Parathyroid adenoma (tissue), 2 donors: ENCODE data around the gene ZC3H4.

ENCODE experiments used
- H2AFZ ChIP-seq: fragments of 300-600 bp; sonication (generic); one replicate; pipeline ENCODE4 v1.7.0; 2017; ENCODE audit warnings: antibody characterized with exemption, mild to moderate bottlenecking
- H3K27ac ChIP-seq: fragments of 300-600 bp; sonication (generic); one replicate; pipeline ENCODE4 v1.7.0; 2017
- H3K27me3 ChIP-seq: fragments of 300-600 bp; sonication (generic); one replicate; pipeline ENCODE4 v1.7.0; 2017; ENCODE audit warnings: low read length; ENCODE audit not compliant: control insufficient read depth, insufficient read depth
- H3K36me3 ChIP-seq: fragments of 300-600 bp; sonication (generic); one replicate; pipeline ENCODE4 v1.7.0; 2017; ENCODE audit warnings: low read length; ENCODE audit not compliant: control insufficient read depth, insufficient read depth
- H3K4me1 ChIP-seq: fragments of 300-600 bp; sonication (generic); one replicate; pipeline ENCODE4 v1.7.0; 2017; ENCODE audit warnings: control low read depth
- H3K4me2 ChIP-seq: fragments of 300-600 bp; sonication (generic); one replicate; pipeline ENCODE4 v1.7.0; 2017; ENCODE audit warnings: low read length
- H3K4me3 ChIP-seq: fragments of 300-600 bp; sonication (generic); one replicate; pipeline ENCODE4 v1.7.0; 2017; ENCODE audit warnings: low read depth, low read length
- H3K79me2 ChIP-seq: fragments of 300-600 bp; sonication (generic); one replicate; pipeline ENCODE4 v1.7.0; 2017; ENCODE audit warnings: control low read depth
- H3K9ac ChIP-seq: fragments of 300-600 bp; sonication (generic); one replicate; pipeline ENCODE4 v1.7.0; 2017; ENCODE audit warnings: mild to moderate bottlenecking
- H3K9me3 ChIP-seq: fragments of 300-600 bp; sonication (generic); one replicate; pipeline ENCODE4 v1.7.0; 2017; ENCODE audit warnings: low read length; ENCODE audit not compliant: control insufficient read depth
- CTCF ChIP-seq: fragments of 300-600 bp; sonication (generic); IDR thresholded peaks from one replicate; pipeline ENCODE4 v1.7.0; 2017; ENCODE audit warnings: antibody characterized with exemption, mild to moderate bottlenecking
- donor health status: primary hyperparathyroidism.

Gene ZC3H4

GRCh38 chr19:47026889-47027288 is 86.7 kb downstream of the ZC3H4 start:
- no peaks in the 10 kb centered on the region for H3K79me2 ChIP-seq
- H2AFZ ChIP-seq = no peak overlapping the region
- no peaks in the 10 kb centered on the region for H3K36me3 ChIP-seq
- H3K4me3 ChIP-seq = no peak overlapping the region
- H3K9me3 ChIP-seq = no peaks in the 10 kb centered on the region
- H3K4me2 ChIP-seq = no peak overlapping the region
- TF ChIP-seq CTCF = no peak
- H3K9ac ChIP-seq = no peak overlapping the region
- H3K27me3 ChIP-seq = peaks cover 1% of the 10 kb centered on the region
- H3K27ac ChIP-seq = no peak overlapping the region
- H3K4me1 ChIP-seq = no peaks in the 10 kb centered on the region

- Histone ChIP-seq H3K4me2 (no peak overlapping the region), H3K36me3 (no peaks in the 10 kb centered on the region), H3K9ac (no peak overlapping the region), H3K27me3 (peaks cover 8% of the 10 kb centered on the region), H3K27ac (no peak overlapping the region), H2AFZ (no peak overlapping the region), H3K4me1 (no peaks in the 10 kb centered on the region), H3K79me2 (no peaks in the 10 kb centered on the region), H3K9me3 (no peaks in the 10 kb centered on the region), H3K4me3 (no peak overlapping the region)
- TF ChIP-seq CTCF = no peak
Measured at GRCh38 chr19:47026156-47026555, 87.4 kb downstream of the ZC3H4 start.

- peaks cover 10% of the 10 kb centered on the region for H3K27me3 ChIP-seq
- H3K4me3 ChIP-seq = no peak overlapping the region
- no peak overlapping the region for H3K9ac ChIP-seq
- H3K9me3 ChIP-seq = no peaks in the 10 kb centered on the region
- TF ChIP-seq CTCF = no peak
- no peak overlapping the region for H3K27ac ChIP-seq
- H2AFZ ChIP-seq = no peak overlapping the region
- no peaks in the 10 kb centered on the region for H3K4me1 ChIP-seq
- no peaks in the 10 kb centered on the region for H3K79me2 ChIP-seq
- H3K36me3 ChIP-seq = no peaks in the 10 kb centered on the region
- no peak overlapping the region for H3K4me2 ChIP-seq
Measured at GRCh38 chr19:47024502-47024901, 89.1 kb downstream of the ZC3H4 start.

GRCh38 chr19:47023448-47023794 is 90.2 kb downstream of the ZC3H4 start:
- peaks cover 10% of the 10 kb centered on the region for H3K27me3 ChIP-seq
- no peak overlapping the region for H3K27ac ChIP-seq
- no peak overlapping the region for H3K4me2 ChIP-seq
- H3K4me1 ChIP-seq = no peaks in the 10 kb centered on the region
- H2AFZ ChIP-seq = no peak overlapping the region
- no peak overlapping the region for H3K9ac ChIP-seq
- no peaks in the 10 kb centered on the region for H3K36me3 ChIP-seq
- no peaks in the 10 kb centered on the region for H3K9me3 ChIP-seq
- H3K79me2 ChIP-seq = no peaks in the 10 kb centered on the region
- TF ChIP-seq CTCF = no peak
- no peak overlapping the region for H3K4me3 ChIP-seq

- Histone ChIP-seq H3K27me3 (peaks cover 10% of the 10 kb centered on the region), H3K36me3 (no peaks in the 10 kb centered on the region), H3K9ac (no peak overlapping the region), H3K79me2 (no peaks in the 10 kb centered on the region), H3K4me3 (no peak overlapping the region), H2AFZ (no peak overlapping the region), H3K4me1 (no peaks in the 10 kb centered on the region), H3K4me2 (no peak overlapping the region), H3K9me3 (no peaks in the 10 kb centered on the region), H3K27ac (no peak overlapping the region)
- TF ChIP-seq CTCF = no peak
Measured at GRCh38 chr19:47022541-47023447, 90.8 kb downstream of the ZC3H4 start.
